GM21515 (cell line): ENCODE data around the gene ZNF710.

ENCODE experiments used
- ATAC-seq: cut with Tn5 transposase; IDR thresholded peaks from one replicate; pipeline ENCODE4 v1.9.1; 2021; ENCODE audit not compliant: unreplicated experiment

Gene ZNF710

DNA sequence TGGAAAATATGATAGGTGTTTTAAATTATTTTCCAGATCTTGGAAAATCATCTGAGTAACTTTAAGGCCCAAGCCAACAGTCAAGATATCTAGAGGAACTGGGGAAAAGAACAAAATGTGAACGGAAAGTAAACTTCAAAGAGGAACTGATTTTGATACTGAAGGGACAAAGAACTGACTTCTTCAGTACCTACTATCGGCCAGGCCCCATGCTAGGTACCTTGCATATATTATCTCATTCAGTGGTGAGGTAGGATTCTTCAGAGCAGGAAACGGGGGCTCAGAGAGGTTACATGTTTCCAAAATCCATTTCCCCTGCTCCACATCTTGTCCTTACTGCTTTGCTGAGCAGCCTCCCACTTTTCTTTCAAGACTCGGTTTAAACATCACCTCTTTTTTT is 9.8 kb upstream of the ZNF710 start:
- ATAC-seq, result no peak

DNA sequence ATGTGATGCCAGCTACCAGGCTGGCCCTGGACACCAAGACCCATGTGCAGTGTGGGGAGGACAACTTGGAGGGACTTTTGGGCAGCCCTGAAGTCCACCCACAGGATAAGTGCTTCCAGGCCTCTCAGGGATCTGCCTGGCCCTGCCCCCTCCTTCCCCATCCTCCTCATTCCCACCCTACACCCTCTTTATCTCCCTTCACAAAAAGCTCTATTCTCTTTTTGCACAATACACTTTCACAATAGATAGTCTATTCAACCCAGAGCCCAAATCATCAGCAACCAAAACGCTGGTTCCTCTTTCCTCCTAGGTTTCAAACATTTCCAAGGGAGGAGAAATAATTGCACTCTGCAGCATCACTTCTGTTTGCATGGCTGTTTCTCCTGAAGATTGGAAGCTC is 7.8 kb upstream of the ZNF710 start:
- no peak for ATAC-seq

DNA sequence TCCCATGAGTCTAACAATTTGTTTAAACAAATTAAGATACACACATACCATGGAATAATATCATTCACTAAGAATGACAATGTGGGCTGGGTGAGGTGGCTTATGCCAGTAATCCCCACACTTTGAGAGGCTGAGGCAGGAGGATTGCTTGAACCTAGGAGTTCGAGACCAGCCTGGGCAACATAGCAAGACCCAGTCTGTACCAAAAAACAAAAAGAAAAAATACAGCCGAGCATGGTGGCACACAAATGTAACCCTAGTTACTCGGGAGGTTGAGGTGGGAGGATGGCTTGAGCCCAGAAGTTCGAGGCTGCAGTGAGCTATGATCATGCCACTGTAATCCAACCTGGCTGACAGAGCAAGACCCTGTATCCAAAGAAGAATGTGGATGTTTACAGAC is 4.0 kb upstream of the ZNF710 start:
- ATAC-seq, result no peak

DNA sequence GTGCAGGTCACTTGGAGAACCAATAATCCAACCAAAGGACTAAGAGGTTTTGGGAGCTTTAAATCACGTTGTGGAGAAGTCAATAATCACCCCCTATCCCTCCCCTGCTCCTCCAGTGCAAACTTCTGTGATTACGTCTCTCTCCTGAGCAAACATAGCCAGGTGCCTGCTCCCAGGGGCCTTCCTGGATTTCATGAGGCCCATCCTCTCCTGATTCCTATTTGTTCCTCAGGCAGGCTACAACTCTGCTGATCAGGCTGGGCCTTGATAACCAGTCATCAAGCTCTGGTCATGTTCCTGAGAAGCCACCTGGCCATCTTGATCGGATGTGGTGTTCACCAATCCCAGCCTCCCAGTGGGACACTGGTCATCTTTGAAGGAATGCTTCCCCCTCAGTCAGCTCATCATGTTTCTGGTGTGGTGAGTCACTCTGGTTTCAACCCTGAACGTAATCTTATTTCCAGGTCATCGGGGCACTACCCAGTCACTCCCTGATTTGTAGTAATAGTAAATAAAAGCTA is 2.9 kb upstream of the ZNF710 start:
- no peak for ATAC-seq

DNA sequence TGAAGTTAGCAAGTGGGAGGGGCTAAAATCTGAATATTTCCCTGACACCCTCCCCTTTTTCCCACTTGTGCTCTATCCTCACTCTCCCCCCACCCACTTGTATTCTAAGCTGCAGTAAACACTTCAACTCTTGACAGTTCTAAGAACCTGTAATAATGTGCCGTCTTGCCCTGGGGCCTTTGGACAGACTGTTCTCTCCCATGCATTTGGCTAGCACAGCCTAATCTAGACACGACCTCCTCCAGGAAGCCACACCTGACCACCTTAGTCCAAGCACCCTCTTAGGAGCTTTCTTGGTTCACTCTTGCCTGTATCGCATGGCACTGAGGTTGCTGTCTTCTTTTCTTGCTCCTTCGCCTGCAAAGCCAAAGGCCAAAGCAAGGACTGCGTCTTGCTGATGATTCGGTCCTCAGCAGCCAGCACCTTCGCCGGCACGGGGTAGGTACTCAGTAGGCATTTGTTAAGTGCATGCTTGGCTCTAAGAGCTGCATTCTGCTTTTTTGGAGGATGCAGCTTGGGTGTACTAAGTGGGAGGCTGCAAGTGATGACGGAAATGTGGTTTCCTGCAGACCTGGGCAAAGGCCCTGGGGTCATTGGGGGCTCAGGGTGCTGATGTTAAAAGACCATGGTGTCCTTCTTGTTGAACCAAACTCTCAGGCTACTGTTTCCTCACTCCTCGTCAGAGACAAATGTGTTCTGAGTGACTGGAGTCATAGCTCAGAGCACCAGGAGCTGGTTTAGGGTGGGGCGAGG is 2.0 kb upstream of the ZNF710 start:
- ATAC-seq, result no peak

DNA sequence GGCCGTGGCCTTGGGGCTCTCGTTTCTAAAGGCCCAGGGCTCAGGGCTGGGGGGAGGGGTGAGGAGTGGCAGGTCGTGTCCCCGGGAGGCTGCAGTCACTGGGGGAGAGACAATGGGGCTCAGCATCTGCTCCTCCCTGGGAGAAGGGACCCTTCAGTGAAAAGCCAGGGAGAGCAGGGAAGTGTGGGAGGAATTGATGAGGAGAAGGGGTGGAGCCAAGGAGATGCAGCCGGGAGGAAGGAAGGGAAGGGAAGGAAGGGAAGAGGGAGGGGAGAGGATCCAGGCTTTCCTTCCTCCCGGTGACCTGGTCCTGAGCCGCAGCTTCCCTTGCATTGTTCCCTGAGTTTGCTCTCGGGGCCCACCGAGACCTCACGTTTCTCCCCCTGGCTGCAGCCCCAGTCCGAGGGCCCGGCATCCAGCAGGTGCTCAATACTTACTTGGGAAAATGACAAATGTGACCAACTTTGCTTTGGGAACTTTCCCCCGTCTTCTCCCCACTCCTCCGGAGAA is 1.4 kb upstream of the ZNF710 start:
- no peak for ATAC-seq

DNA sequence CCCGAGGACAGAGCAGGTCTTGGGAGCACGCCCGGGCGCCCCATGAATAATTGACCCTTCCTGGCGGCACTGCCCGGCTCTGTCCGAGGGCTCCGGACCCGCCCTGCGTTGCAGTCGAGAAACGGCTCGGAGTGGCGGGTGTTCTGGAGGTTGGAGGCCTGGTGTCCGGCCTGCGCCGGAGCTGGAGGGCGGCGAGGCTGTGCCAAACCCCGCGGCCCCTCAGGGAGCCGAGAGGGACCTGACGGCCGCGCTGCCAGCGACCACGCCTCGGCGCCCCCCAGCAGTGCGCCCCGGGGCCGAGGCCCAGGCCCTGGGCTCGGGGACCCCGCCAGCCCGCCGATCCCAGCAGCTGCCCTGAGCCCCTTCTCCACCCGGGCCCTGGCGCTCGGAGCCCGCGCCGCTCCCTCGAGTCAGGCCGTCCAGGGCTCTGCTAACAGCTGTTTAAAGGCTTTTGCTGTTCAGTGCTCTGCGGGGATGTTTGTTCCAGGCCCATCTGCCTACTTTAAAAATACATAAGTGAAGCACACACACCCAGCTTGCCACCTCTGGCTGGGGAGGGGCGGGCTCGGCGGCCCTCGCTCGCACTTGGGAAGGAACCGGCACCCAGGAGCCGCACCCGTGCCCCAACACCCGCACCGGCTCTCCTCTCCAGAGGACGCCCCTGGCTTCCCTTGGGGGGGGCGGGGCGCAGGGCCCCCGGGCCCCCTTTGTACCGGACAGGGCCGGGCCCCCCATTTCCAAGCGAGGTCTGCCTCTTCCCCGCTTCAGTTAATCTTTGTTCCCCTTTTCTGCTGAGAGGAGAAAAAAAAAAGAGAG is 730 bp upstream of the ZNF710 start:
- ATAC-seq, result no peak

DNA sequence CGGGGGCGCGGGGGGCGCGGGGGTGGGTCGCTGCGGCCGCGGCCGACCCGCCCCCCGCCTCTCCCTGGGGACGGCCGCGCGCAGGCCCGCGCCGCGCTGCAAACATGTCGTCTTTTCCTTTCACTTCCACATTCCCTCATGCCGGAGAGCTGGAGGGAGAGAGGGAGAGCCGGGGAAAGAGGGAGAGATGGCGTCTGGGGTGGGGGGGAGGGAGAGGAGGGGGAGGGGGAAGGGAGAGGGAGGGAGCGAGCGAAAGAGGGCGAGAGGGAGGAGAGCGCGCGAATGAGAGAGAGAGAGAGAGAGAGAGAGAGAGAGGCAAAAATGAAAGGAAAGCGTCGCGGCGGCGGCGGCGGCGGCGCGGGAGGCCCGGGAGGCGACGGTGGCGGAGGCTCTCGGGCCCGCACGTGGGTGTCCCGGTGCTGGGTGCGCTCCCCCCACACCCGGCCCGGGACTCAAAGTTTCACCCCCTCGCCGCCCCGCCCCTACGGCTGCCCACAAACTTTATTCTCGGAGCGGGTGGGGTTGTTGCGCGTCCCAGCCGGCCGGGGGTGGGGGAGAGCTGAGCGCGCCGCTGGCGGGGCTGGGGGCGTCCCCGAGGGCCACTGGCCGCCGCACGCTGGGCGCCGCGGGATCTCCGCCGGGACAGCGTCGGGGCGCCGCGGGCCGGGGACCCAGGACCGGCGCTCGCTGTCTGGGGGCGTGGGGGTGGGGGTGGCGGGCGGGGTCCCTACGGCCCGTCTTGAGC is 731 bp downstream of the ZNF710 start:
- no peak for ATAC-seq

DNA sequence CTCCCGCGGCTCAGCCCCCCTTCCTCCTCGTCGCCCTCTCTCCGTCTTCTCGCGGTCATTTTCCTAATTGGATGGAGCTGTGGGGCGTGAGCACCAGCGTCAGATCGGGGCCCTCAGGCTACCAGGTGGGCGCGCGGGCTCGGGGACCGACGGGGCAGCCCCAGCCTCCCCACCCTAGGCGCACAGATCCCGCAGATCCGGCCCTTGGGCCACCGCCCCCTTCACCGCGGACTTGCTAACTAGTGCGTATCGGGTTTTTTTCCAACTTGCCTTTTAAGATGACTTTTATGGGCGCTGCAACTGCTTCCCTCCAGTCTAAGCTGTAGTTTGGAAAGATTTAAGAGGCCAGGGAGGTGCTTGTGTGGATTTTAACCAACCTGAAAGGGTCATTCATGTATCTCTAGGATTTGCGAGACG is 1.3 kb downstream of the ZNF710 start:
- no peak for ATAC-seq

DNA sequence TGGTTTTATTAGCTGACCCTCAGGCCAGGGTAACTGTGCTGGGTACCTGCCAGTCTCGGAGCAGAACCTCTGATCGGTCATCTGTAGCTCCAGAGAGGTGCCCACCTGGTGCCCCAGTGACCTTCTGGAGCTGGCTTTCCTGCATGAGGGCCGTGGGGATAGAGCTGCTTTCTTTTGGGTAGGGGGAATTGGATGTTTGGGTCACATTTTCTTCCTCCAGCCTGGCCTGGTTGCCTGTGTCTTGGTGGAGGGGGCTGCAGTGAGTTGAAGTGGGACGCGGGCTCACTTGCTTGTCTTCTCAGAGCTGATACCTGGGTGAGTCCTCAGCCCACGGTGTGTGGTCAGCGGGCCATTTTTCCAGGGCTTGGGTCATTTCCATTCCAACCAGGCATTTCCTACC is 2.6 kb downstream of the ZNF710 start:
- no peak for ATAC-seq

DNA sequence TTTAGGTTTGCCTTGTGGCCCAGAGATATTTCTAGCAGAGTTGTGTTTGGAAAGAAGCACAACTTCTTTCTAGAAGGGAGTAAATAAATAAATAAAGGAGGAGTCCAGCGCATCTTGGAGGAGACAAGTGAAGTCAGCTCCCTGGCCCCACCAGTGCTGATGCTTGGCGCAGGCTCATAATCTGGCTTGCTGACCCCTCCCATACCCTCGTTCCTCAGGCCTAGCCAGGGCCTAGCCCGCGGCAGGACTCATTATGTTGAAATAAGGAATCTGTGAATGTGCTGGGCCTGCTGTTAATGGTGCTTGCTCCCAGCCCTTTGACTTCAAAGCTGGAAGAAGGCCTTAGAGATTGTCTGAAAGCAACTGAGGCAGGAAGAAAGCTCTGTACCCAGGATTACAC is 3.1 kb downstream of the ZNF710 start:
- ATAC-seq, result no peak

DNA sequence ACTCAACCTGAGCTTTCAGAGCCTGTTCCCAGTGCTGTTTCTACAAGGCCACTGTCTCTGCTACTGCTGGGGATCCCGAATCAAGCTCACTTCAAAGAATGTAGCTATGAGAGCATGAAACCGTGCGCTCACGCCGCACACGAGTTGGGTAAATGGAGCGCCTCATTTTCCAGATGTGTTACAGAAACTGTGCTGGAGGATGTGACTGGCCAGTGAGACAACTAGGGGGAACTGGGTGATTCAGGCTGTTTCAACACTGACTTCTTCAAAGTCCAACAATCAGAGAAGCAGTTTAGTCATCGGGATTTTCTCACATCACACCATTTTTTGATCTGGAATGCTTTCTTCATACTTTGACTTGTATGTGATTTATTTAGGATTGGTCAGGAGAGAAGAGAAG is 3.5 kb downstream of the ZNF710 start:
- ATAC-seq, result no peak

DNA sequence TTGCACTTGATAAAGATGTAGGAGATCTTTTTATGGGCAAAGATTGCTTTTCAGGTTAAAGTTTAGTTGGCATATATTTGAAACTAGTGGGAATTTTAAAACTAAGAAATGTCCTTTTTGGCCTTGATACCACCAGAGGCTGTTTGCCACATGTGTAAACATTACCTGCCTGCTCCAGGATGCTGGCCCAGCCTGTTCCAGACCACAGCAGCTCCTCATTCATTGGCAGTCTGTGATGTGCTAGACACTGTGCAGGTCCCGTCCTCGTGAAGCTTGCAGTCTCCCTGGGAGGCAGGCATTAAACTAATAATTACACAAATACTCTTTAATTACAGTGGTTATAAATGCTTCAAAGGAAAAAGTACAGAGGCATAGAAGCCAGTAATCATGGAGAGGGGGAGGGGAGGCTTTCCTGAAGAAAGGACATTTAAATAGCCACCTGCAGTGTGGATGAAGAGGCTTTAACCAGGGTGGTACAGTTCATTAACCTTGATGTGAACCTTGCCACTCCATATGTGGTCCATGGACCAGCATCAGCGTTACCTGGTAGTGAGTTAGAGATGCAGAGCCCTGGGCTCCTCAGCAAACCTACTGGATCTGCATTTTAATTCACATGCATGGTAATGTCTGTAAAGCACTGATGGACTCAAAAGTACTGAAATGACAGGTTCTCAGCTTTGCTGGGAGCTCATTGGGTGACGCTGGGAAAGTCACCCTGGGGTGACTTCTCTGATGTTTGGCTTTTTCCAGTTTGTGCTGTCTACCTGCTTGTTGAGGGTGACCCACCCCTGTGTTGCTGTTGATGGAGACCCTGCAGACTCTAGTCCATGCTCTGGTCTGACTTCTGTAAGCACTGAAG is 5.3 kb downstream of the ZNF710 start:
- no peak for ATAC-seq

DNA sequence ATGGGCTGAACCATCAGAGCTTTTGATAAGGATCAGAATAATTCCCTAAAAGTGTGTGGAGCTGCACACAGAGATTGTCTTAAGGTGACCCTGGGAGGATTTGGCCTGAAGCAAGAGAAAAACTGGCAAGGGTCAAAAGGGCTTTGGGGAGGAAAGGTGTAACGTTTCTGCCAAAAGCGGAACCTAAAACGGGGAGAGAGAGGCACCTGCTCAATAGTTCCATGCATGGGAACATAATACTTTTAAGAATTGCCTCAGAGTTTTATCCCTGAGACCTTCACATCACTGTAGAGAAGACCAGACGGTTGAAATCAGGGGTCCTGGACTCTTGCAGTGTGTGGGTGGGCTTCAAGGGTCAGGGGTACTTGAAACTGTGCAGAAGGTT is 5.9 kb downstream of the ZNF710 start:
- no peak for ATAC-seq

DNA sequence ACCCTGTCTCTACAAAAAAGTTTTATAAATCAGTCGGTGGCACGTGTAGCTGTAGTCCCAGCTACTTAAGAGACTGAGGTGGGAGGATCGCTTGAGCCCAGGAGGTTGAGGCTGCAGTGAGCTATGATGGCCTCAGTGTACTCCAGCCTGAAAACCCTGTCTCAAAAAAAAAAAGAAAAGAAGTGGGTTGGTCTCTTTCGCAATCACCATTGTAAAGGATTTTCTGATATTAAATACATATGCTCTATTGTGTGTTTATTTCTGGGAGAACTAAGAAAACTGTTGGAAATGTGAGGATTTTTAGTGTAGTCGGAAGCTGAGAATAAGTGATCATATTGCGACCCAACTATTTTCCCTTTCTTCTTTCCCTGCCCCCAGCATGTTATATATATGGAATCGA is 7.5 kb downstream of the ZNF710 start:
- no peak for ATAC-seq

DNA sequence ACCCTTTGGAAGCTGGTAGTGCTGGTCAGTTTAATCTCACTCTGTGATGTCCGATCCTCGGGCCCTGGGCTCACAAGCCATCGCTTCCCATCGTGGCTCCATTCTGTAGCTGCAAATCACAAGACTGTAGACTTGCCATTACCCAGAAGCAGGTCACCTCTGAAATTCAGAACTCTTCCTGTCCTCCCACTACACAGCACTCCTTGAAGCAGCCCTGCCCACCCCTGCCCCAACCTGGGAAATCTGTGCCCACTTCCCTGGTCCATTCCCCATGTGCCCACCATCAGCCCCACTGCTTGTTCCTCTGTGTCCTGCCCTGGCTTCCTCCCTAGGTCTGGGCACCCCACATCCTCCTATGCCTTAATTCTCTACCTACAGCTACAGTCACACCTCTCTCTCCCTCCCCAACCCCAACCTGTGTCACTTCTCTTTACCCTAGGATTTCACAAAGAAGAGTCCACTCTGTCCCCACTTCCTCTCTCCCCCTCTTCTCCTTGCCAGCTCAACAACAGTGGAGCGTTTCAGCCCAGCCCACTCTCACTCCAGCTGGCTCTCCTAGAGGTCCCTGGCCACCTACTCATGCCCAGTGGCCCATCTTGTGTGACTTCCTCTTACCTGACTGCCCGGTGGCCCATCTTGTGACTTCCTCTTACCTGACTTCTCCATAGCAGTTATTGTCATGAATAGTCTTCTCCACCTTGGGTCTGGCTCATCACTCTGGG is 8.3 kb downstream of the ZNF710 start:
- ATAC-seq, result no peak

DNA sequence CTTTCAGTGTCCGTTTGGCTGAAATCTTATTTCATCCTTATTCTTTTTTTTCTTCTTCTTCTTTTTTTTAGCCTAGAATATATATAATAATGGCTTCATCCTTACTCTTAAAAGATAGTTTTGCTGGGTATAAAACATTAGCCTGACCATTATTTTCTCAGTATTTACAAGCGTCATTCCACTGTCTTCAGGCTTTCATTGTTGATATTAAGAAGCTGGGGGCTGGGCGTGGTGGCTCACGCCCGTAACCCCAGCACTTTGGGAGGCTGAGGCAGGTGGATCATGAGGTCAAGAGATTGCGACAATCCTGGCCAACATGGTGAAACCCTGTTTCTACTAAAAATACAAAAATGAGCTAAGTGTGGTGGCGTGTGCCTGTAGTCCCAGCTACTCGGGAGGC is 10.6 kb downstream of the ZNF710 start:
- no peak for ATAC-seq

DNA sequence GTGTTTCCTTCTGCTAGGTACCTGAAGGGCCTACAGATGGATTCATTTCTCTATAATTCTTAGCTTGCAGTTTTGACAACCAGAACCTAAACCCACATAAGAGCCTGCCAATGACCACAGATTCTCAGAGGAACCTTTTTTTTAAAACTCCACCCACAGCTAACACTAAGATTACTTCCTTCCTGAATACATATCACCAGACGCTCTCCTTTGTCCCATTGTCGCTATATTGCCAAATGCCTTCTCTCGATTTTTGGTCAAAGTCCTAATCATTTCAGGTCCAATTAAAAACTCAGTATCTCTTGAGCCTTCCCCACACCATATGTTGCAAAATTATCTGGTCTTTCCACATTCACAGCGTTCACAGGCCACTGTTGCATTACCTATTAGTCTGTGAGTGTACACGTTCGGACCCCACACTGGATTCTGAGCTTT is 12.4 kb downstream of the ZNF710 start:
- peak; percentile 42 for ATAC-seq

DNA sequence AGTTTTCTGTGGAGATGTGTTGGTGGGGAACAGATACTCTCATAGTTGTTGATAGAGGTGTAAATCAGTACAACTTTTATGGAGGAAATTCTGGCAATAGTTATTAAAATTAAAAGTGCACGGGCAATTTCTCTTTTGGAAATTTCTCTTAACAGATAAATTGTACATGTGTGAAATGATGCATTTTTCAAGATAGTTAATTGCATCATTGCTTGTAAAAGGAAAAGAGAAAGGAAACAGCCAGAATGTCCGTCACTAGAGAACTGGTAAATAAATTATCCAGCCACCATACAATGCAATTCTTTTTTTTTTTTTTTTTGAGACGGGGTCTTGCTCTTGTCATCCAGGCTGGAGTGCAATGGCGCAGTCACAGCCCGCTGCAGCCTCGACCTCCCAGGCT is 14.2 kb downstream of the ZNF710 start:
- no peak for ATAC-seq

DNA sequence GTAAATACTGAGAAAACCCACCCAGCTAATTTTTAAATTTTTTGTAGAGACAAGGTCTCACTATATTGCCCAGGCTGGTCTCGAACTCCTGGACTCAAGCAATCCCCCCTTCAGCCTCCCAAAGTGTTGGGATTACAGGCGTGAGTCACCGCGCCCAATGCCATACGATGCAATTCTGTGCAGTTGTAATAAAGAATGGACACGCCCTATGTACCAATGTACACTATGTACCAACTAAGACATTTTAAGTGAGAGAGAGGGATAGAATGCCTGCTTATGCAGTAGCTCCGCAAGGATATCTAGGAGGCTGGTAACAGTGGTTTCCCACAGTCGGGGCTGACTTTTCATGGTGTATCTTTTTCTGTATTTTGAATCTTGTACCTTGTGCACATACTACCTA is 14.6 kb downstream of the ZNF710 start:
- no peak for ATAC-seq
